Measurements from ENCODE around the gene MAP4K2. TPM values are rescaled to one million over a fixed set of nuclear protein-coding genes. Genes with fewer than 3 reads are reported as not detected.
A peak's percentile ranks its signal among the peaks of the same experiment; 100 is the strongest.

Gene MAP4K2
- total and polyA plus RNA-seq, 8 donors = 19.3 to 48.2 (median 45.2) TPM

DNA sequence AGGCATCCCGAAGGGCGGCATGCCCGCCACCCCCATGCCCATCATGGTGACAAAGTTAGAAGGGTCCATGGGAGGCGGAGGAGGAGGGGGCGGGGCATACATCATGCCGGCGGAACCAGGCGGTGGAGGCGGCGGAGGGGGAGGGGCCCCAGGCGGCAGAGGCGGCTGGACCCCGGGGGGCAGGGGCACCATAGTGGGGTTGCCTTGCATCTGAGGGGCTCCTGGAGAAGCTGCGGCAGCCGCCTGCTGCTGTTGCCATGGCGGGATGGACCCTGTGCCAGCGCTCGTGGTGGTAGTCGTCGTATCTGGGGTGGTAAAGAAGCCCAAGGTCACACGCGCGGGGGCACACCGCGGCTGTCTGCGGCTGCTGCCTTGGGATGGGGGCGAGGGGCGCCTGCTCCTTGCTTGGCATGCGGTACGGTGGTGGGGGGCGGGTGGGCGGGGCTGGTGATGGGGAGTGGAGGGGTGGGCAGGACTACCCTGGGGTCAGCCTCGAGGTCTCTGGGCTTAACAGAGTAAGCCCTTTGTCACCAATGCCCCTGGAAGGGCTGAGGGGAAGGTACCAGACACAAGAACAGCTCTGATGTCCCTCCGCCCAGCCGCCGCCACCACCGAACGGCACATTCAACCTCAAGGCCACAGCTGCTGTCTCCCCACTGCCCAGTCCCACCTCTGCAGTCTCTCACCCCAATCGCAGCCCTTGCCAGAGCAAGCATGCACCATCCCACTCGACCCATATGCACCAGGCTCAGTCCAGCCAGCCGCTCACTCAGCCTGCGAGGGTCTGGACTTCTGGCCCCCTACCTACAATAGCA is 37.0 kb downstream of the MAP4K2 start:
- Histone ChIP-seq H3K4me3 (no peak overlapping the region), H3K4me1 (peaks cover 0 to 58% of the 10 kb centered on the region in 2 donors), H3K27me3 (no peaks in the 10 kb centered on the region), H3K36me3 (peaks cover 20 to 92% of the 10 kb centered on the region in 2 donors), H3K9me3 (no peaks in the 10 kb centered on the region), H3K27ac (no peak overlapping the region)
- DNase-seq = peak in 2 of 4 donors; percentile 29 to 75
- TF ChIP-seq, protein P1, sequence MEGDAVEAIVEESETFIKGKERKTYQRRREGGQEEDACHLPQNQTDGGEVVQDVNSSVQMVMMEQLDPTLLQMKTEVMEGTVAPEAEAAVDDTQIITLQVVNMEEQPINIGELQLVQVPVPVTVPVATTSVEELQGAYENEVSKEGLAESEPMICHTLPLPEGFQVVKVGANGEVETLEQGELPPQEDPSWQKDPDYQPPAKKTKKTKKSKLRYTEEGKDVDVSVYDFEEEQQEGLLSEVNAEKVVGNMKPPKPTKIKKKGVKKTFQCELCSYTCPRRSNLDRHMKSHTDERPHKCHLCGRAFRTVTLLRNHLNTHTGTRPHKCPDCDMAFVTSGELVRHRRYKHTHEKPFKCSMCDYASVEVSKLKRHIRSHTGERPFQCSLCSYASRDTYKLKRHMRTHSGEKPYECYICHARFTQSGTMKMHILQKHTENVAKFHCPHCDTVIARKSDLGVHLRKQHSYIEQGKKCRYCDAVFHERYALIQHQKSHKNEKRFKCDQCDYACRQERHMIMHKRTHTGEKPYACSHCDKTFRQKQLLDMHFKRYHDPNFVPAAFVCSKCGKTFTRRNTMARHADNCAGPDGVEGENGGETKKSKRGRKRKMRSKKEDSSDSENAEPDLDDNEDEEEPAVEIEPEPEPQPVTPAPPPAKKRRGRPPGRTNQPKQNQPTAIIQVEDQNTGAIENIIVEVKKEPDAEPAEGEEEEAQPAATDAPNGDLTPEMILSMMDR (IDR thresholded peaks at IDR 0.05) = no peak
- intact Hi-C loops (cut with DNase I) = no loop called here
- no peak for ATAC-seq

GRCh38 chr11:64765291-64765850 is 37.6 kb downstream of the MAP4K2 start:
- no peaks in the 10 kb centered on the region for H3K27me3 ChIP-seq
- H3K4me1 ChIP-seq = peaks cover 0 to 64% of the 10 kb centered on the region in 2 donors
- intact Hi-C loops (cut with DNase I) = no loop called here
- no peak overlapping the region for H3K4me3 ChIP-seq
- no peak for ATAC-seq
- no peak overlapping the region for H3K27ac ChIP-seq
- TF ChIP-seq, protein P1 (IDR thresholded peaks at IDR 0.05) = no peak
- H3K9me3 ChIP-seq = no peaks in the 10 kb centered on the region
- H3K36me3 ChIP-seq = peaks cover 20 to 85% of the 10 kb centered on the region in 2 donors
- peak in 2 of 4 donors; percentile 27 to 77 for DNase-seq

DNA sequence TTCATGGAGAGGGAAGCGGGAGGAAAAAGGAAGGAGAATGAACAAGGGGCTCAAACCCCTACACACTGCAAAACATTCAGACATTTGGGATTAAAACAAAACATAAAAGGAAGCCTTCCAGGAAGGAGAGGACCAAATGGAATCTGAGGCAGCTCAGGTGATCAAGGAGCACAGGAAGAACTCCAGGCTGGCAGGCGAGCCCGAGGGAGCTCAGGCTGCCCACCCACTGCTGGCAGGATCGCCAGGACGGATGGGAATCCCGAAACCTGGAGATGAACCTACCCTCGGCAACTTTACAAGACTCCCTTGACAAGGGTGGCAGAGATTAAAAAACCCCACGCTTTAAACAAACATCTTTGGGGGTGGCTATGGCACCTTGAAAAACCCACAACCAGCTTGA is 38.3 kb downstream of the MAP4K2 start:
- no peaks in the 10 kb centered on the region for H3K27me3 ChIP-seq
- TF ChIP-seq, protein P1 (IDR thresholded peaks at IDR 0.05) = no peak
- peaks cover 20 to 79% of the 10 kb centered on the region in 2 donors for H3K36me3 ChIP-seq
- peaks cover 0 to 65% of the 10 kb centered on the region in 2 donors for H3K4me1 ChIP-seq
- H3K4me3 ChIP-seq = no peak overlapping the region
- no peaks in the 10 kb centered on the region for H3K9me3 ChIP-seq
- DNase-seq = peak in 1 of 4 donors; percentile 15
- no peak for ATAC-seq
- intact Hi-C loops (cut with DNase I) = no loop called here
- H3K27ac ChIP-seq = no peak overlapping the region

- no peaks in the 10 kb centered on the region for H3K9me3 ChIP-seq
- intact Hi-C loops (cut with DNase I) = no loop called here
- no peak overlapping the region for H3K4me3 ChIP-seq
- peak in 1 of 4 donors; percentile 28 for DNase-seq
- TF ChIP-seq, protein P1 (IDR thresholded peaks at IDR 0.05) = no peak
- peaks cover 20 to 72% of the 10 kb centered on the region in 2 donors for H3K36me3 ChIP-seq
- no peak for ATAC-seq
- H3K4me1 ChIP-seq = peaks cover 0 to 68% of the 10 kb centered on the region in 2 donors
- H3K27me3 ChIP-seq = no peaks in the 10 kb centered on the region
- H3K27ac ChIP-seq = peak overlapping the region; percentile 26 to 48
Measured at GRCh38 chr11:64764040-64764611, 38.9 kb downstream of the MAP4K2 start.

DNA sequence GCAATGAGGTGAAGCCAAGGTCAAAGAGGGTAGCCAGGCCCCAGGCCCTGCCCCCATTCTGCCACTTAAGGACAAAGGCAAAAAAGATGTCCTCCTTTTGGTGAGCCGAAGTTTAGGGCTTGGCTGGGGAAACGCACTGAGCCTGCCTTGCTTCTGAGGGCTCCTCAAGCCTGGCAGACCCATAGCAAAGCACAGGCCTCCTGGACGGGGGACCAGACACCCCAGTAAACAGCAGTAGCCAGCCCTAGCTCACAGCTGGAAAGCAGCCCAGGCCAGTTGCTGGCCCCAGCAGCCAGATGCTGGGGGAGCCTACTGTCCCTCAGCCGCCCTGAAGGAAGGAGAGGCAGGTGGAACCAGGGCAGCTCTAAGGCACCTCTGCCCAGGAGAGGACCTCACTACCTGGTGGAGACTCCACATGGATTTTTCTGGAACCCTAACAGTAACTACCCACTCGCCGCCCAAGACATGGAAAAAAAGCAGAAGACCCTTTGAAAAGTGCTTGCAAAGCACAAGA is 39.4 kb downstream of the MAP4K2 start:
- Histone ChIP-seq H3K9me3 (no peaks in the 10 kb centered on the region), H3K4me3 (no peak overlapping the region), H3K4me1 (peaks cover 0 to 68% of the 10 kb centered on the region in 2 donors), H3K27ac (peak overlapping the region; percentile 26 to 48), H3K27me3 (no peaks in the 10 kb centered on the region), H3K36me3 (peaks cover 15 to 67% of the 10 kb centered on the region in 2 donors)
- intact Hi-C loops (cut with DNase I) = no loop called here
- TF ChIP-seq, protein P1 (IDR thresholded peaks at IDR 0.05) = no peak
- no peak for ATAC-seq
- DNase-seq = peak in 2 of 4 donors; percentile 27 to 50

All from left lung (tissue), 10 donors.